Stimulated activated CD8-positive, alpha-beta memory T cell treated with anti-CD3 and anti-CD28 coated beads, Interleukin-15, amount 100 ng/mL, for 4 hours (primary cell): Measurements from ENCODE around the gene CCDC142.
"Not testable (repeated sequence)": the region's sequence is repeated elsewhere in the genome, so short reads cannot be mapped to it uniquely, and the experiment has no call there.

ENCODE experiments used
- DNase-seq, 2 donors: peaks; one replicate each; pipeline ENCODE4 v3.0.0-alpha.2; 2020; ENCODE audit warnings: low read depth in 2 of 2

The CCDC142 gene

GRCh38 chr2:74499267-74499939 lies 16.6 kb upstream of the CCDC142 start, which contains the start of gene LBX2:
TSS of gene LBX2 (minus strand) at chr2:74499603. CDS start at chr2:74499537, 66 bp downstream.
- DNase-seq, result no peak

GRCh38 chr2:74498500-74499266 lies 15.9 kb upstream of the CCDC142 start:
- DNase-seq, result no peak

DNA sequence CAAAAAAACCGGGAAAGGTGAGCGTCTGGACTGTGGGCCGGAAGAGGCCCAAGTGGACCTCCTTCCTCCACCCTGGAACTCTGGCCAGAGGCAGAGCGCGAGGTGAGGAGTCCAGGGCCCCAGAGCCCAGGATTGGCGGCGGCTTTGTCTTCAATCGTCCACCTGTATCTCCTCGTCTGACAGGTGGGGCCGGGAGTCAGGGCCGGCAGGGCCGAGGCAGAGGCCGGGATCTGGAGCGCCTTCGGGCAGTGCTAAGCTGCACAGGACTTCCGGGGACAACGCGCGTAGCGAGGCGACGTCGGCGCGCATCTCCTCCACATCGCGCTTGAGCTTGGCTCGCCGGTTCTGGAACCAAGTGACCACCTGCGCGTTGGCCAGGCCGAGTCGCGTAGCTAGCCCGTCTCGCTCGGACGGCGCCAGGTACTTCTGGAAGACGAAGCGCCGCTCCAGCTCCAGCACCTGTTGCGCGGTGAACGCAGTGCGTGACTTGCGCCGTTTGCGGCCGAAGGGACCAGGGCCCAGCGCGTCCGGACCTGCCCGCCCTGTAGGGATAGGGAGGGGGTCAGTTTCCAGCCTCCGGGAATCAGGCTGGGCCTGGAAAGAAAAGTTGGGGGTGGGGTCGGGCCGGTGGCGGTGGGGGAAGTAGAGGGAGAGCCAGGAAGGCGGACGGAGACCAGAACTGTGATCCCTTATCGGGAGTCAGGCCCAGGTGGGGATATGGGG lies 15.1 kb upstream of the CCDC142 start:
- no peak for DNase-seq

- no peak for DNase-seq
Observed at GRCh38 chr2:74496997-74497776, 14.4 kb upstream of the CCDC142 start.

DNA sequence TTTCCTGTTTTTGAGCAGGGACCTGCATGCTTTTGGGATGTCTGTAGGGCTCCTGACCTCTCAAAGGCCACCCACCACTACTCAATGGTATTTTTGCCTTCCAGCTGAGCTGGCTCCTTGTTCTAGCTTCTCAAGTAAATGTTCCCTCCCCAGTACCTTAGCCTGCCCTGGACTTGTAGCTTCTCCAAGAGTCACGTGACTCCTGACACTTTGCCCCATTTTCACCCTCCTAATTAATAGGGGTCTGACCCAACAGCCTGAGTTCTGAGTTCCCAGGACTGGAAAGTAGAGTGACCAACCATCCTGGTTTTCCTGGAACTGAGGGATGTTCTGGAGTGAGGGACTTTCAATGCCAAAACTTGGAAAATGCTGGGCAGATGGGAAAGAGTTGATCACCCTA lies 12.6 kb upstream of the CCDC142 start:
- DNase-seq, result no peak

GRCh38 chr2:74493546-74493945 lies 10.7 kb upstream of the CCDC142 start:
- no peak for DNase-seq

DNA sequence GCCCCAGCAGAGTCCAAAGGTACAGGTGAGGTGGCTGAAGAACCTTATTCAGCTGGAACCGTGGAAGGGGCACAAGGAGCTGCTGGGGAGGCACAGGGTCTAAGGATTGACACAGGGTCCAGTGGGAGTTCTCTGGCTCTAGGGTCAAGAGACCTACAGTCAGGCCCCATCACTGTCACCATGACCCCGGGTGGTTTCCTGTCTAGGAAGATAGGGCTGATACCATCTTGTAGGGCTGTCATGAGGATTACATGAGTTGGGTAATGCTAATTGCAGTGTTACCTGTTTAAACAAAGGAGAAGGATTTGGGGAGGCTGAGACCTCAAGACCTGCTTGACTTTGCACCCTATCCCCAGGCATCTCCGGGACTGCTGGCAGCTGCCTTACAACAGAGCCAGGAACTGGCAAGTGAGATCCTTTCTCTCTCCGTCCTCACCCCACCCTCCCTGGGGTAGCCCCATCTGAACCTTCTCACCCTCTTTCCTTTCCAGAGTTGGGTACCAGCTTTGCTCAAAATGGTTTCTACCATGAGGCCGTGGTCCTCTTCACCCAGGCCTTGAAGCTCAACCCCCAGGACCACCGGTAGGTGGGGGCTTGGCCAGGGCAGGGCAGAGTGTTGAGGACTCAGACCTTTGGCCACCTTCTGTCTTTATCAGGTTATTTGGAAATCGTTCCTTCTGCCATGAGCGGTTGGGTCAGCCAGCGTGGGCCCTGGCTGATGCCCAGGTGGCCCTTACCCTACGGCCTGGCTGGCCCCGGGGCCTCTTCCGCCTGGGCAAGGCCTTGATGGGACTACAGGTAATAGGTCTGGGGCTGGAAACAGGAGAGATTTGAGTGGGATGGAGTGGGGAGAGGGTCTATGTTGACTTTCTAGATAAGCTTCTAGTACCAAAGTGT lies 9.1 kb upstream of the CCDC142 start:
- no peak for DNase-seq

GRCh38 chr2:74489906-74490305 lies 7.1 kb upstream of the CCDC142 start:
- DNase-seq, result no peak

DNA sequence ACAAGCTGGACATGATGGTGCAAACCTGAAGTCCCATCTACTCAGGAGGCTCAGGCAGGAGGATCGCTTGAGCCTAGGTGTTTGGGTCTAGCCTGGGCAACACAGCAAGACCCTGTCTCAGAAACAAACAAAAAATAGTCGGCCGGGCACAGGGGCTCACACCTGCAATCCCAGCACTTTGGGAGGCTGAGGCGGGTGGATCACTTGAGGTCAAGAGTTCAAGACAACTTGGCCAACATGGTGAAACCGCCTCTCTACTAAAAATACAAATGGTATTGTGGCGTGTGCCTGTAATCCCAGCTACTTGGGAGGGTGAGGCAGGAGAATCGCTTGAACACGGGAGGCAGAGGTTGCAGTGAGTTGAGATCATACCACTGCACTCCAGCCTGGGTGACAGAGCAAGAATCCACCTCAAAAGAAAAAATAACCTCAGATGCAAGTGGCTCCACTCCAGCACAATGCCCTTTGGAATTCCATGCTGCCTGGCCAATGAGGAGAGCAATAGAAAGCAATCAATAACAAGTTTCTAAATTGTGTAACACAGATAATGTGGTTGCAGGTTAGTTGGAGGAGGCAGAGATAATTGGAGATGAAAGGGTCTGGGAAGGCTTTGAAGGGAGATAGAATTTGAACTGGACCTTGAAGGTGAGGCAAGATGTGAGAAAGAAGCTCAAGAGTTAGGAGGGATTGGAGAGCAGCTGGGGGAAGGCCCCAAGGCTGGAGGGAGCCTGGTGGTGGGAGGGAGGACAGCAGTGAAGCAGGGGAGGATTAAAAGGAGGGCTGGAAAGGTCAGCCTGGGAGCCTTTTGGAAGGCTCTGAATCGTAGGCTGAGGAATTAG lies 6.1 kb upstream of the CCDC142 start:
- DNase-seq, result no peak

- no peak for DNase-seq
Observed at GRCh38 chr2:74486141-74486540, 3.3 kb upstream of the CCDC142 start.

DNA sequence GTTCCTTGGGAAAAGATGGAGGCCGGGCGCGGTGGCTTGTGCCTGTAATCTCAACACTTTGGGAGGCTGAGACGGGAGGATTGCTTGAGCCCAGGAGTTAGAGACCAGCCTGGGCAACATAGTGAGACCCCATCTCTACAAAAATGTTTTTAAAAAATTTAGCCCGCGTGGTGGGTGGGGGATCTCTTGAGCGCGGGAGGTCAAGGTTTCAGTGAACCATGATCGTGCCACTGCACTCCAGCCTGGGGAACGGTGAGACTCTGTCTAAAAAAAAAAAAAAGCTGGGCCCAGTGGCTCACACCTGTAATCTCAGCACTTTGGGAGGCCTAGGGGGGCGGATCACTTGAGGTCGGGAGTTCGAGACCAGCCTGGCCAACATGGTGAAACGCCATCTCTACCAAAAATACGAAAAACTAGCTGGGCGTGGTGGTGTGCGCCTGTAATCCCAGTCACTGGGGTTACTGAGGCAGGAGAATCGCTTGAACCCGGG lies 922 bp upstream of the CCDC142 start:
- not testable (repeated sequence) for DNase-seq

DNA sequence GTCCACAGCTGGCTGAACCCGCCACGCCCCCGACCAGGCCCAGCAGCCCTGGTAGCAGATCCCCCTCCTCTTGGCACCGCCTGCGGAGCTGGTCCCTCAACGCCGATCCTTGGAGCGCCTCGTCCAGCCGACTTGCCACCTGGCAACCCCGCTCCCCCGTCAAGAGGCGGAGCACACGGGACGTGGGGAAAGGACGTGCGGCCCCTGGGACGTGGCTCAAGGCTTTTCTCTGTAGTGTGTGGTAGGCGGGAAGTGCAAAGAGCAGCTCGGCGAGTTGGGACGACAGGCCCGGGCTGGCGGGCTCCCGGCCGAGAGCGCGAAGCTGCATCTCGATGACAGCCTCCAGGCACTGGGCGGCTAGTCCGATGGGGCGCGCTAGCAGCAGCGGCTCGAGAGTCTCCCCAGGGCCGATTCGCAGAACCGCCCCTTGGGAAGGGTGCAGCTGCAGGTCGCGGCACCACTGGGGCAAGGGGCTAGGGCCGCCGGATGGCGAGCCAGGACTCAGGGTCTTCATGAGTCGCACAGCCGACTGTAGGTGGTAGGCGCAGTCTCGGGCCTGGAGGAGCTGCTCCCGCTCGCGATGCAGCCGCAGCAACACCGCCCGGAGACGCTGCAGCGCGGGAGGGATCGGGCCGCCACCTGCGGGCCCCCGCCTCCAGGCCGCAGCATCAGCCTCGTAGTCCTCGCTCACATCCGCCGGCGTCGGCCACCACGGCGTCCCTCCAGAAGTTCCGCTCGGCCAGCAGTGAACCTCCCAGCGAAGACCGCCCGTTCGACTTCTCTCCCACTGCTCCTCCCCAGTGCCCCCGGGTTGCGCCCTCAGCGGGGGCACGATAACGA lies 617 bp downstream of the CCDC142 start:
- DNase-seq, result peak; percentile 19 to 28

DNA sequence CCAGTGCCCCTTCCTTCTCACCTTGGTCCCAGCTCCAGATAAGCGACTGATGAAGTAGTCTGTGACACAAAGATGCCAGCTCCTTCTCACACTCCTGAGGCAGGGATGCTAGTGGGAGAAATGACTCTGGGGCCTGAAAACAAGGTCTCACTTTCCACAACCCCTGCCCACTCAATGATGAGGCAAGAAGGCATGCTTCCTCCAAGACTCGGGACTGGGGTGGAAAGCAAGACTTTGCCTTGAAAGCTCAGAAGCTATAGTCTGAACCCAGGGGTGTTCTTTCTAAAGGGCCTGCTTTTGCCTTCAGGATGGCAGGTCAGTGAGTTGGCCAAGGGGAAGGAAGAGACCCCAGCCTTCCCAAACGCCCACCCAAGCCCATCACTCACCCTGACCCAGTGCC lies 1.4 kb downstream of the CCDC142 start:
- DNase-seq, result no peak

GRCh38 chr2:74474899-74475298 lies 7.9 kb downstream of the CCDC142 start:
- DNase-seq, result no peak

GRCh38 chr2:74474481-74474880 lies 8.3 kb downstream of the CCDC142 start:
- DNase-seq, result no peak

DNA sequence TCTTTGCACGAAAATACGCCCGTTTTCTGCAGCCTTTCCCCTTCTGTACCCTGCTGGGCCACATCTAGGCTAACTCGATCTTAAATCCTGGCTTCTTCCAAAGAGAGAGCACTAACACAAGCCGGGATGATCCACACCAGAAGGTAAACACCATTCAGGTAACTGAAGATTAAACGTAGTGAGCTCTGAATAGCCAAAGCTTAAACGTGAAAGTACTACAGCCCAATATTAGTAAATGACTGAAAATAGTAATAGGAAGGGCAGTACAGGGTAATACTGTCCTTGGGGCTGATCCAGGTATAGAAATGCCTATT lies 9.9 kb downstream of the CCDC142 start:
- no peak for DNase-seq

GRCh38 chr2:74472086-74472944 lies 10.5 kb downstream of the CCDC142 start, which contains the start of gene MRPL53:
TSS of gene MRPL53 (minus strand) at chr2:74472680. CDS start at chr2:74472660, 20 bp downstream.
- peak; percentile 85 to 88 for DNase-seq
